Mucosa of descending colon (tissue), 3 donors: ENCODE data around the gene MS4A1. TPM values are rescaled to one million over a fixed set of nuclear protein-coding genes. Genes with fewer than 3 reads are reported as not detected.
"Not testable (repeated sequence)": the region's sequence is repeated elsewhere in the genome, so short reads cannot be mapped to it uniquely, and the experiment has no call there.

Source experiments
- ATAC-seq: fragments of 200-7000 bp; cut with Tn5 transposase; one replicate; pipeline ENCODE4 v1.9.1; 2020; ENCODE audit warnings: mild to moderate bottlenecking, moderate library complexity
- DNase-seq, 3 donors: peaks; one replicate each; pipeline ENCODE4 v3.0.0-alpha.2; 2020
- H3K36me3 ChIP-seq: fragments of 200-600 bp; one replicate; pipeline ENCODE4 v1.8.0; 2021; ENCODE audit warnings: low read depth, mild to moderate bottlenecking
- H3K4me1 ChIP-seq: fragments of 200-600 bp; one replicate; pipeline ENCODE4 v1.8.0; 2021; ENCODE audit warnings: low read depth, mild to moderate bottlenecking
- H3K4me3 ChIP-seq: fragments of 200-600 bp; one replicate; pipeline ENCODE4 v1.8.0; 2021; ENCODE audit warnings: mild to moderate bottlenecking
- H3K9me3 ChIP-seq: fragments of 200-600 bp; one replicate; pipeline ENCODE4 v1.8.0; 2021; ENCODE audit warnings: mild to moderate bottlenecking
- intact Hi-C, 2 donors: fragments of 100-400 bp; cut with DNase I in 1 of 2; cut with micrococcal nuclease in 1 of 2; formaldehyde crosslinking; loops; one replicate each; pipeline versions ENCODE4 v1.11.0 to v1.11.1; 2022; cut with DNase I, micrococcal nuclease
- total RNA-seq, 3 donors: library from RNA; stranded (reverse); fragmentation: NEBNext Ultra II Directional in 2 of 3; extraction: Animal tissue kit (Norgen Biotek cat#: 25700) in 2 of 3; gene quantifications; one replicate each; pipeline versions ENCODE4 v1.2.1 to v1.2.4, GENCODE V29; 2021 to 2023
- TF ChIP-seq, protein P1 (sequence below): fragments of 200-600 bp; IDR thresholded peaks from one replicate; pipeline ENCODE4 v1.8.0; 2022; ENCODE audit warnings: antibody characterized with exemption, mild to moderate bottlenecking
- donor health status: DM: no; HTN: no; CAD: no; lungs with moderate emphysema.
- donor health status: DM: no; HTN: no; CAD: no.
- donor health status: DM: no; HTN: yes; CAD: no.

The MS4A1 gene
- total RNA-seq, 3 donors from 2014 or later = 1.1 to 2.2 TPM; not detected in 1

DNA sequence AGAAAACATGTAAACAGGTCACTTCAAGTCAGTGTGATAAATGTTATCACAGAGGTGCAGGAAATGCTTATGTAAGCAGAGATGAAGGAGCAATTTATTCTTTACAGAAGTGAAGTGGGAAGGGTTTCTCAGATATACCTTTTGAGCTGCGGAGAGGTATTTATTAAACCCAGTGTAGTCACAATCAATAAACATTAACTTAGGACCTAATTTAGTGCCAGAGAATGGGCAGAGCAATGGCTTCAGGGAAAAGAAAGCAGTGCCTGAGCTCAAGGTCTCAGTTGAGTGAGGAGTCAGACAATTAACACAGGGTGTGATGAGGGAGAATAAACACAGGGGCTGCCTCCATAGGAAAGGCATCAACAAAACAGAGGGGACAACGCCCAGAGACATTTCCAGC is 24.4 kb upstream of the MS4A1 start:
- no peaks in the 10 kb centered on the region for H3K9me3 ChIP-seq
- H3K4me3 ChIP-seq = no peak overlapping the region
- no peaks in the 10 kb centered on the region for H3K36me3 ChIP-seq
- TF ChIP-seq, protein P1, sequence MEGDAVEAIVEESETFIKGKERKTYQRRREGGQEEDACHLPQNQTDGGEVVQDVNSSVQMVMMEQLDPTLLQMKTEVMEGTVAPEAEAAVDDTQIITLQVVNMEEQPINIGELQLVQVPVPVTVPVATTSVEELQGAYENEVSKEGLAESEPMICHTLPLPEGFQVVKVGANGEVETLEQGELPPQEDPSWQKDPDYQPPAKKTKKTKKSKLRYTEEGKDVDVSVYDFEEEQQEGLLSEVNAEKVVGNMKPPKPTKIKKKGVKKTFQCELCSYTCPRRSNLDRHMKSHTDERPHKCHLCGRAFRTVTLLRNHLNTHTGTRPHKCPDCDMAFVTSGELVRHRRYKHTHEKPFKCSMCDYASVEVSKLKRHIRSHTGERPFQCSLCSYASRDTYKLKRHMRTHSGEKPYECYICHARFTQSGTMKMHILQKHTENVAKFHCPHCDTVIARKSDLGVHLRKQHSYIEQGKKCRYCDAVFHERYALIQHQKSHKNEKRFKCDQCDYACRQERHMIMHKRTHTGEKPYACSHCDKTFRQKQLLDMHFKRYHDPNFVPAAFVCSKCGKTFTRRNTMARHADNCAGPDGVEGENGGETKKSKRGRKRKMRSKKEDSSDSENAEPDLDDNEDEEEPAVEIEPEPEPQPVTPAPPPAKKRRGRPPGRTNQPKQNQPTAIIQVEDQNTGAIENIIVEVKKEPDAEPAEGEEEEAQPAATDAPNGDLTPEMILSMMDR = no peak
- intact Hi-C loops = no loop called here
- DNase-seq (no peak), ATAC-seq (no peak)
- H3K4me1 ChIP-seq = no peaks in the 10 kb centered on the region

DNA sequence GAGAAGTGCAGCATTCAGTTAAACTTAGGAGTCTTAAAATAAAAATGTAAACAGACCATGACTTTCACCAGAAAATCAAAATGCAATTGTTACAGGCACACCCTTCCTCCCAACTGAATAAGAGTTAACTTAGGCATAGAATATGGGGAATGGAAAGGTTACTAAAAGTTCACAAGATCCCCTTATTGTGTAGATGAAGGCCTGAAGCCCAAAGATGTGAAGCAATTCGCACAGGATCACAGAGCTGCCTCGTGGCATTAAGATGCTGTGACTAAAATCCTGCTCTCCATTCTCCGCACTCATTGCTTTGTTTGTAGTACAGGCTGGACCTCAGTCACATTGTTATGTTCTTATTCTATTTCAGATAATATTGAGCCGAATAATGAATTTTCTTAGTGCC is 22.2 kb upstream of the MS4A1 start:
- intact Hi-C loops = no loop called here
- no peaks in the 10 kb centered on the region for H3K36me3 ChIP-seq
- H3K9me3 ChIP-seq = no peaks in the 10 kb centered on the region
- no peak overlapping the region for H3K4me3 ChIP-seq
- TF ChIP-seq, protein P1 = no peak
- DNase-seq (no peak), ATAC-seq (no peak)
- no peaks in the 10 kb centered on the region for H3K4me1 ChIP-seq

DNA sequence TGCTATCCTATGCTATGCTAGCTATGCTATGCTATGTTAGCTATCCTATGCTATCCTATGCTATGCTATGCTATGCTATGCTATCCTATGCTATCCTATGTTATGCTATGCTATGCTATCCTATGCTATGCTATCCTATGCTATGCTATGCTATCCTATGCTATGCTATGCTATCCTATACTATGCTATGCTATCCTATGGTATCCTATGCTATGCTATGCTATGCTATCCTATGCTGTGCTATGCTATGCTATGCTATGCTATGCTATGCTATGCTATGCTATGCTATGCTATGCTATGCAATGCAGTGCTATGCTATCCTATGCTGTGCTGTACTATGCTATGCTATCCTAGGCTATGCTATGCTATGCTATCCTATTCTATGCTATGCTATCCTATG is 8.6 kb upstream of the MS4A1 start:
- DNase-seq (no peak), ATAC-seq (no peak)
- intact Hi-C loops = no loop called here
- H3K36me3 ChIP-seq = no peaks in the 10 kb centered on the region
- H3K4me3 ChIP-seq = no peak overlapping the region
- no peaks in the 10 kb centered on the region for H3K9me3 ChIP-seq
- no peaks in the 10 kb centered on the region for H3K4me1 ChIP-seq
- TF ChIP-seq, protein P1 = no peak

DNA sequence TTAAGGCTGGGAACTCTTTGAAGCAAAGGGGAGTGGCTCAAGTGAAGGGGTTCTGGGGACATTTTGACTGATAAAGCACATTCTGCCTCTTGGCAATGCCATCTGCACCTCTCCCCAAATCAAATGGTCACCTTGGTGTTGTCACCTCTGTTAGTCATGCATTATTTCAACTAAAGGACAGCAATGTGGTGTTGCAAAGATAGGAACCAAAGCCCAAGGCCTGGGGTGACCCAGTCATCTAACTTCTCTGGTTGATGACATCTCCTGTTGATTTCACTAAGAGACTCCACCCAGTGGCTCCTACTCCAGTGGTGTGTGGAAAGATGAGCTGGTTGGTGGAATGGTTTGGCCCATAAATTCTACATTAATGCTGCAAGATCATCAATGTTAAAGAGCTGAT is 7.8 kb upstream of the MS4A1 start:
- intact Hi-C loops = no loop called here
- TF ChIP-seq, protein P1 = no peak
- no peak for ATAC-seq

DNA sequence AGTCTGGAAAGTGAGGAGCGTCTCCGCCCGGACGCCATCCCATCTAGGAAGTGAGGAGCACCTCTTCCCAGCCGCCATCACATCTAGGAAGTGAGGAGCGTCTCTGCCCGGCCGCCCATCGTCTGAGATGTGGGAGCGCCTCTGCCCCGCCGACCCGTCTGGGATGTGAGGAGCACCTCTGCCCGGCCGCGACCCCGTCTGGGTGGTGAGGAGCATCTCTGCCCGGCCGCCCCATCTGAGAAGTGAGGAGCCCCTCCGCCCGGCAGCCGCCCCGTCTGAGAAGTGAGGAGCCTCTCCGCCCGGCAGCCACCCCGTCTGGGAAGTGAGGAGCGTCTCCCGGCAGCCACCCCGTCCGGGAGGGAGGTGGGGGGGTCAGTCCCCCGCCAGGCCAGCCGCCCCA is 4.5 kb upstream of the MS4A1 start:
- intact Hi-C loops, H3K9me3 ChIP-seq, ATAC-seq: not testable (repeated sequence)

More for the DNA sequence above, 7.8 kb upstream of the MS4A1 start:
- no peaks in the 10 kb centered on the region for H3K4me1 ChIP-seq
- no peak for DNase-seq
- H3K9me3 ChIP-seq = no peaks in the 10 kb centered on the region
- H3K4me3 ChIP-seq = no peak overlapping the region
- no peaks in the 10 kb centered on the region for H3K36me3 ChIP-seq

DNA sequence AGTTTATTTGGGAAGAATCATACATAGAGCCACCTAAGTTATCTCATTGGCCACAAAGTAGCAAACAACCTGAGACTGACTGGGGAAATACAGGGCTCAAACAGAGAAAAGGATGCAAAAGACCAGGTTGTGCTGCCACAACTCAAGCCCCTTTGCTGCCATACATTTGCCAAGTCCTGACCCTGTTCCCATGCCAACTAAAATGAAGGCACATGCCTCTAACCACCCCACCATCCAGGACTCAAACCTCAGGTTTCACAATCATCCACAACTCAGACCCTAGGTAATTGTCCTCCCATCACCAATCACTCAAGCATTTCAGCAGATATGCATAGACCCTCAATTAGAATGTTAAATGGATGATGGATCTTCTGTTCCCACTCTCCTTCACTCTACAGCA is 1.4 kb upstream of the MS4A1 start:
- TF ChIP-seq, protein P1 = no peak
- Histone ChIP-seq H3K9me3 (no peaks in the 10 kb centered on the region), H3K36me3 (no peaks in the 10 kb centered on the region), H3K4me1 (no peaks in the 10 kb centered on the region), H3K4me3 (no peak overlapping the region)
- no peak for ATAC-seq
- intact Hi-C loops = no loop called here
- no peak for DNase-seq

More for the DNA sequence above, 4.5 kb upstream of the MS4A1 start:
- H3K4me3 ChIP-seq, H3K4me1 ChIP-seq, DNase-seq, H3K36me3 ChIP-seq: not testable (repeated sequence)
